ENCODE data around the gene TLX3.
"Not testable (repeated sequence)": the region's sequence is repeated elsewhere in the genome, so short reads cannot be mapped to it uniquely, and the experiment has no call there.

Gene TLX3

GRCh38 chr5:171351536-171352073 lies 42.6 kb downstream of the TLX3 start:
- no peak for TF ChIP-seq CTCF (conservative IDR thresholded peaks at IDR 0.05)
- no peak overlapping the region for H3K27ac ChIP-seq

GRCh38 chr5:171355302-171355724 lies 46.3 kb downstream of the TLX3 start:
- TF ChIP-seq CTCF (conservative IDR thresholded peaks at IDR 0.05), result no peak
- H3K27ac ChIP-seq, result no peak overlapping the region

- no peak for TF ChIP-seq CTCF (conservative IDR thresholded peaks at IDR 0.05)
- H3K27ac ChIP-seq, result no peak overlapping the region
Observed at GRCh38 chr5:171357843-171358242, 48.8 kb downstream of the TLX3 start.

DNA sequence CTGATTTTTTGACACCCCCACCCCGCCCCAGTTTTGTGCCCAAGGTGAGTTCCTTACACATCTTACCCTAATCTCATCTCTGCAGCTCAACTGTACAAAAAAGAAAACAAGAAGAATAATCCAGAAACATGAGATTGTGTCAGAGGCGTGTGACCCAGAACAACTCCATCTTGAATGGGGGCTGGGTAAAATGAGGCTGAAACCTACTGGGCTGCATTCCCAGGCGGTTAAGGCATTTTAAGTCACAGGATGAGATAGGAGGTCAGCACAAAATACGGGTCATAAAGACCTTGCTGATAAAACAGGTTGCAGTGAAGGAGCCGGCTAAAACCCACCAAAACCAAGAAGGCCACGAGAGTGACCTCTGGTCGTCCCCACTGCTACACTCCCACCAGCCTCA lies 52.1 kb downstream of the TLX3 start:
- H3K27ac ChIP-seq, result not testable (repeated sequence)
